HepG2 (cell line): ENCODE results near the gene PPY. TPM values are rescaled to one million over a fixed set of nuclear protein-coding genes. Genes with fewer than 3 reads are reported as not detected.

ENCODE experiments used
- ATAC-seq: fragments of 200-7000 bp; cut with Tn5 transposase; 3 replicates; pipeline ENCODE4 v1.9.1; 2020; ENCODE audit warnings: mild to moderate bottlenecking, moderate library complexity
- BruUV-seq: library from RNA; stranded (reverse); fragments of 400-500 nt; replicated peaks from 2 replicates; lab custom pipeline; 2021; lab: Mats Ljungman, UMichigan
- CTCF ChIA-PET: fragments of 300-600 bp; formaldehyde crosslinking; extraction: SDS; loops from one replicate; lab custom pipeline; 2021; ENCODE audit warnings: low total read pairs, inconsistent platforms, low intra/inter-chr PET ratio; lab: Yijun Ruan, JAX
- POLR2A ChIA-PET: fragments of 350-600 bp; sonication (Branson Sonifier 250); formaldehyde crosslinking; loops from one replicate; lab custom pipeline; 2020; ENCODE audit warnings: antibody characterized with exemption, inconsistent platforms; lab: Yijun Ruan, JAX
- DNase-seq: peaks from one replicate; pipeline ENCODE4 v3.0.0-alpha.2; 2015; ENCODE audit warnings: low spot score
- FAIRE-seq: peaks from 3 replicates; lab custom pipeline; 2011; peaks lifted over from hg19 to GRCh38; lab: Jason Lieb, UNC
- H2AFZ ChIP-seq: one replicate; pipeline ENCODE4 v1.6.1; 2011; ENCODE audit warnings: low read length, inconsistent platforms
- H3K27ac ChIP-seq: fragments of 300-600 bp; 3 replicates; pipeline ENCODE4 v1.8.0; 2011; ENCODE audit warnings: mixed run types, mild to moderate bottlenecking, mixed read lengths, low read length, inconsistent platforms; ENCODE audit not compliant: insufficient read depth; ENCODE audit errors: extremely low read length
- H3K27me3 ChIP-seq, 2 experiments: fragments of 200-600 bp in 1 of 2; 2 replicates in 1 of 2; 3 replicates in 1 of 2; pipeline versions ENCODE4 v1.6.0 to v1.8.0; 2011; ENCODE audit warnings: low read length in 2 of 2, mild to moderate bottlenecking in 2 of 2, moderate library complexity in 2 of 2, inconsistent platforms in 1 of 2; ENCODE audit not compliant: insufficient read depth in 2 of 2, control insufficient read depth in 1 of 2
- H3K36me3 ChIP-seq, 2 experiments: fragments of 200-600 bp in 1 of 2; replicated peaks in 1 of 2; 2 replicates in 1 of 2; 3 replicates in 1 of 2; pipeline versions ENCODE4 v1.5.1 to v1.8.0; 2011; ENCODE audit warnings: low read length in 2 of 2, inconsistent platforms in 1 of 2; ENCODE audit not compliant: insufficient read depth in 2 of 2, control insufficient read depth in 1 of 2
- H3K4me1 ChIP-seq: 2 replicates; pipeline ENCODE4 v1.5.1; 2012; ENCODE audit warnings: low read length, inconsistent platforms; ENCODE audit not compliant: insufficient read depth
- H3K4me2 ChIP-seq: 2 replicates; pipeline ENCODE4 v1.6.0; 2011; ENCODE audit warnings: low read depth, low read length, inconsistent platforms
- H3K4me3 ChIP-seq, 3 experiments: fragments of 200-600 bp in 1 of 3; sonication (generic), shearing (Covaris generic) in 1 of 3; replicated peaks in 1 of 3; 2 replicates each; pipeline ENCODE4 v1.5.1; 2011 to 2016; ENCODE audit warnings: low read length in 3 of 3, inconsistent platforms in 2 of 3, low read depth in 2 of 3, mild to moderate bottlenecking in 2 of 3, control low read depth in 1 of 3, mixed read lengths in 1 of 3; ENCODE audit not compliant: insufficient read depth in 1 of 3
- H3K79me2 ChIP-seq: one replicate; pipeline ENCODE4 v1.6.1; 2011; ENCODE audit warnings: low read length, inconsistent platforms; ENCODE audit not compliant: insufficient read depth
- H3K9ac ChIP-seq: 2 replicates; pipeline ENCODE4 v1.6.0; 2011; ENCODE audit warnings: mild to moderate bottlenecking, low read depth, low read length, inconsistent platforms; ENCODE audit not compliant: insufficient read depth
- H3K9me3 ChIP-seq: 2 replicates; pipeline ENCODE4 v1.5.1; 2012; ENCODE audit warnings: mild to moderate bottlenecking, low read length
- H4K20me1 ChIP-seq: 2 replicates; pipeline ENCODE4 v1.6.0; 2011; ENCODE audit warnings: inconsistent platforms, mild to moderate bottlenecking, low read length, moderate library complexity; ENCODE audit not compliant: insufficient read depth
- CEBPG ChIP-seq: IDR thresholded peaks from 2 replicates; pipeline ENCODE4 v1.6.1; 2016
- CHD4 ChIP-seq: fragments of 200-600 bp; sonication (generic); IDR thresholded peaks from 2 replicates; pipeline ENCODE4 v1.7.0; 2017; ENCODE audit warnings: mild to moderate bottlenecking, low read length, borderline replicate concordance
- EED ChIP-seq: sonication (generic); formaldehyde crosslinking; IDR thresholded peaks from 2 replicates; pipeline ENCODE4 v1.5.0; 2020; ENCODE audit warnings: mild to moderate bottlenecking, missing genetic modification reagents
- GFI1 ChIP-seq: sonication (generic); formaldehyde crosslinking; IDR thresholded peaks from 2 replicates; pipeline ENCODE4 v1.5.0; 2020; ENCODE audit warnings: missing genetic modification reagents, mild to moderate bottlenecking, borderline replicate concordance
- HNRNPUL1 ChIP-seq: fragments of 200-400 bp; formaldehyde crosslinking; IDR thresholded peaks from 2 replicates; pipeline ENCODE4 v1.6.1; 2017; ENCODE audit warnings: low read depth, mild to moderate bottlenecking, low read length, moderate library complexity
- KAT8 ChIP-seq: IDR thresholded peaks from 2 replicates; pipeline ENCODE4 v1.6.1; 2016; ENCODE audit warnings: missing genetic modification reagents, missing compliant biosample characterization
- MTF2 ChIP-seq: sonication (generic); formaldehyde crosslinking; IDR thresholded peaks from 2 replicates; pipeline ENCODE4 v1.5.0; 2020; ENCODE audit warnings: missing genetic modification reagents, borderline replicate concordance
- SOX13 ChIP-seq, 3 experiments: fragments of 450-650 bp in 1 of 3; sonication (generic) in 1 of 3; formaldehyde crosslinking in 1 of 3; IDR thresholded peaks in 2 of 3; conservative IDR thresholded peaks in 1 of 3; 2 replicates each; pipeline versions ENCODE4 v1.5.0 to v1.6.1; 2016 to 2020; ENCODE audit warnings: antibody characterized with exemption in 1 of 3, mild to moderate bottlenecking in 1 of 3, missing compliant biosample characterization in 1 of 3, missing genetic modification reagents in 1 of 3, moderate library complexity in 1 of 3
- ZNF124 ChIP-seq: sonication (generic); formaldehyde crosslinking; IDR thresholded peaks from 2 replicates; pipeline ENCODE4 v1.4.0; 2020; ENCODE audit warnings: missing genetic modification reagents
- ZNF17 ChIP-seq: sonication (generic); formaldehyde crosslinking; IDR thresholded peaks from 2 replicates; pipeline ENCODE4 v1.5.0; 2020; ENCODE audit warnings: mild to moderate bottlenecking, missing genetic modification reagents
- ZNF205 ChIP-seq: IDR thresholded peaks from 2 replicates; pipeline ENCODE4 v1.6.1; 2018; ENCODE audit warnings: missing biosample characterization, missing genetic modification reagents
- ZNF652 ChIP-seq: IDR thresholded peaks from 2 replicates; pipeline ENCODE4 v1.6.1; 2016; ENCODE audit warnings: low read depth, borderline replicate concordance
- ZSCAN12 ChIP-seq: sonication (generic); formaldehyde crosslinking; IDR thresholded peaks from 2 replicates; pipeline ENCODE4 v1.9.0; 2021; ENCODE audit warnings: mild to moderate bottlenecking, missing genetic modification reagents
- WGBS: methylation state at CpG from one replicate; pipeline ENCODE4 v1.1.6; 2017; ENCODE audit warnings: low lambda C conversion rate; 5-methylcytosine and 5-hydroxymethylcytosine counted together
- in situ Hi-C: cut with HindIII; loops from 2 replicates; pipeline ENCODE4 v1.10.0; 2017; ENCODE audit warnings: low pct_unique_long_range_greater_than_20kb; ENCODE audit not compliant: extremely low pct_ligation_motif_present
- intact Hi-C: fragments of 100-400 bp; cut with micrococcal nuclease; formaldehyde crosslinking; loops from one replicate; pipeline ENCODE4 v1.10.0; 2022; ENCODE audit not compliant: unreplicated experiment
- polyA plus RNA-seq, 8 experiments: library from polyadenylated mRNA; depleted of rRNA in 3 of 8; stranded (reverse) in 7 of 8; unstranded in 1 of 8; fragments of >200 nt; fragmentation: Illumina TruSeq in 4 of 8; extraction: Trizol in 4 of 8; gene quantifications; 2 replicates each; pipeline versions ENCODE4 v1.2.1 to v1.2.3, GENCODE V29; 2011 to 2016; ENCODE audit warnings: low read depth in 4 of 8, missing spikeins in 1 of 8, mixed read lengths in 1 of 8; ENCODE audit not compliant: insufficient read depth in 1 of 8
- total RNA-seq, 5 experiments: library from RNA; depleted of rRNA; stranded (reverse); fragments of >200 nt; fragmentation: Illumina TruSeq; extraction: Trizol; gene quantifications; 2 replicates each; pipeline ENCODE4 v1.2.3, GENCODE V29; 2016; ENCODE audit warnings: low read depth in 1 of 5
- TF ChIP-seq, protein P1 (sequence below): sonication (generic); formaldehyde crosslinking; IDR thresholded peaks from 2 replicates; pipeline ENCODE4 v1.8.0; 2022; ENCODE audit warnings: mild to moderate bottlenecking, missing genetic modification reagents; ENCODE audit not compliant: insufficient replicate concordance
- TF ChIP-seq, protein P2 (sequence below): sonication (generic); formaldehyde crosslinking; IDR thresholded peaks from 2 replicates; pipeline ENCODE4 v1.4.0; 2020; ENCODE audit warnings: missing genetic modification reagents
- TF ChIP-seq, protein P3 (sequence below): sonication (generic); formaldehyde crosslinking; IDR thresholded peaks from 2 replicates; pipeline ENCODE4 v1.4.0; 2020; ENCODE audit warnings: missing genetic modification reagents, borderline replicate concordance

PPY gene
- total and polyA plus RNA-seq, 2 of the 13 experiments (the other 11 are each of a cell fraction or from before 2014, with no cell fraction given) = not detected

DNA sequence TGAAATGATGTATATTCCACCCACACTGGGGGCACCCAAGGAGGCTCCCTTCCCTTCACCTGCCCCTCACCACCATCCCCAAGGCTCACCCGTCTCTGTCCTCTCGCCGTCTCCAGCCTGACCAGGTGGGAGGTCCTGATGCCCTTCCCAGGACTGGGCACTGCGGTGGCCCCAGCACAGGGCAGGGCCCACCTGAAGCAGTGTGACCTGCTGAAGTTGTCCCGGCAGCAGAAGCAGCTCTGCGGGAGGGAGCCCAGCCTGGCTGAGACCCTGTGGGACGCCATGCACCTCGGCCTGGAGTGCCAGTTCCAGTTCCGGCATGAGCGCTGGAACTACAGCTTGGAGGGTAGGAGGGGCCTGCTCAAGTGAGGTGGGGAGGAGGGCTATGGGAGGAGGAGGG is 9.9 kb downstream of the PPY start:
- H3K9me3 ChIP-seq = no peaks in the 10 kb centered on the region
- peaks cover 37% of the 10 kb centered on the region for H3K4me1 ChIP-seq
- BruUV-seq = no TSS peak
- FAIRE-seq = no peak
- 61% methylated on average over 10 of the region's 10 CpGs for WGBS
- TF ChIP-seq CHD4 (no peak), ZNF652 (CRISPR knock-in tag) (no peak), GFI1 (CRISPR knock-in tag) (no peak), ZNF124 (CRISPR knock-in tag) (no peak), SOX13 (IDR thresholded peaks at IDR 0.05) (no peak), SOX13 (CRISPR knock-in tag; conservative IDR thresholded peaks at IDR 0.05 in 1 of 2, IDR thresholded peaks at IDR 0.05 in 1 of 2) (no peak), EED (CRISPR knock-in tag) (no peak), ZNF205 (CRISPR knock-in tag) (no peak), ZSCAN12 (CRISPR knock-in tag) (no peak), HNRNPUL1 (no peak), KAT8 (CRISPR knock-in tag) (no peak), ZNF17 (CRISPR knock-in tag) (no peak), CEBPG (CRISPR knock-in tag) (no peak), MTF2 (no peak)
- TF ChIP-seq, protein P1, sequence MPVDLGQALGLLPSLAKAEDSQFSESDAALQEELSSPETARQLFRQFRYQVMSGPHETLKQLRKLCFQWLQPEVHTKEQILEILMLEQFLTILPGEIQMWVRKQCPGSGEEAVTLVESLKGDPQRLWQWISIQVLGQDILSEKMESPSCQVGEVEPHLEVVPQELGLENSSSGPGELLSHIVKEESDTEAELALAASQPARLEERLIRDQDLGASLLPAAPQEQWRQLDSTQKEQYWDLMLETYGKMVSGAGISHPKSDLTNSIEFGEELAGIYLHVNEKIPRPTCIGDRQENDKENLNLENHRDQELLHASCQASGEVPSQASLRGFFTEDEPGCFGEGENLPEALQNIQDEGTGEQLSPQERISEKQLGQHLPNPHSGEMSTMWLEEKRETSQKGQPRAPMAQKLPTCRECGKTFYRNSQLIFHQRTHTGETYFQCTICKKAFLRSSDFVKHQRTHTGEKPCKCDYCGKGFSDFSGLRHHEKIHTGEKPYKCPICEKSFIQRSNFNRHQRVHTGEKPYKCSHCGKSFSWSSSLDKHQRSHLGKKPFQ (CRISPR knock-in tag) = no peak
- TF ChIP-seq, protein P2, sequence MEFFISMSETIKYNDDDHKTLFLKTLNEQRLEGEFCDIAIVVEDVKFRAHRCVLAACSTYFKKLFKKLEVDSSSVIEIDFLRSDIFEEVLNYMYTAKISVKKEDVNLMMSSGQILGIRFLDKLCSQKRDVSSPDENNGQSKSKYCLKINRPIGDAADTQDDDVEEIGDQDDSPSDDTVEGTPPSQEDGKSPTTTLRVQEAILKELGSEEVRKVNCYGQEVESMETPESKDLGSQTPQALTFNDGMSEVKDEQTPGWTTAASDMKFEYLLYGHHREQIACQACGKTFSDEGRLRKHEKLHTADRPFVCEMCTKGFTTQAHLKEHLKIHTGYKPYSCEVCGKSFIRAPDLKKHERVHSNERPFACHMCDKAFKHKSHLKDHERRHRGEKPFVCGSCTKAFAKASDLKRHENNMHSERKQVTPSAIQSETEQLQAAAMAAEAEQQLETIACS = no peak
- TF ChIP-seq, protein P3, sequence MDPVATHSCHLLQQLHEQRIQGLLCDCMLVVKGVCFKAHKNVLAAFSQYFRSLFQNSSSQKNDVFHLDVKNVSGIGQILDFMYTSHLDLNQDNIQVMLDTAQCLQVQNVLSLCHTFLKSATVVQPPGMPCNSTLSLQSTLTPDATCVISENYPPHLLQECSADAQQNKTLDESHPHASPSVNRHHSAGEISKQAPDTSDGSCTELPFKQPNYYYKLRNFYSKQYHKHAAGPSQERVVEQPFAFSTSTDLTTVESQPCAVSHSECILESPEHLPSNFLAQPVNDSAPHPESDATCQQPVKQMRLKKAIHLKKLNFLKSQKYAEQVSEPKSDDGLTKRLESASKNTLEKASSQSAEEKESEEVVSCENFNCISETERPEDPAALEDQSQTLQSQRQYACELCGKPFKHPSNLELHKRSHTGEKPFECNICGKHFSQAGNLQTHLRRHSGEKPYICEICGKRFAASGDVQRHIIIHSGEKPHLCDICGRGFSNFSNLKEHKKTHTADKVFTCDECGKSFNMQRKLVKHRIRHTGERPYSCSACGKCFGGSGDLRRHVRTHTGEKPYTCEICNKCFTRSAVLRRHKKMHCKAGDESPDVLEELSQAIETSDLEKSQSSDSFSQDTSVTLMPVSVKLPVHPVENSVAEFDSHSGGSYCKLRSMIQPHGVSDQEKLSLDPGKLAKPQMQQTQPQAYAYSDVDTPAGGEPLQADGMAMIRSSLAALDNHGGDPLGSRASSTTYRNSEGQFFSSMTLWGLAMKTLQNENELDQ (CRISPR knock-in tag) = no peak
- TF ChIP-seq, all 625 proteins: peak for 0
- CTCF ChIA-PET = no interaction called here
- in situ Hi-C loops (no loop called here), intact Hi-C loops (no loop called here)
- Histone ChIP-seq H3K9ac (no peak overlapping the region), H4K20me1 (no peaks in the 10 kb centered on the region), H3K27me3 (peaks cover 5 to 54% of the 10 kb centered on the region in 2 experiments; a peak in 4 of 5 replicates), H3K36me3 (no peaks in the 10 kb centered on the region), H3K79me2 (no peaks in the 10 kb centered on the region), H2AFZ (no peak overlapping the region), H3K4me3 (no peak overlapping the region), H3K4me2 (no peak overlapping the region), H3K27ac (no peak overlapping the region)
- POLR2A ChIA-PET = no interaction called here
- ATAC-seq (no peak), DNase-seq (no peak)
